ENCODE results near the gene C1QTNF12. TPM values are rescaled to one million over a fixed set of nuclear protein-coding genes. Genes with fewer than 3 reads are reported as not detected.

The C1QTNF12 gene, protein sequence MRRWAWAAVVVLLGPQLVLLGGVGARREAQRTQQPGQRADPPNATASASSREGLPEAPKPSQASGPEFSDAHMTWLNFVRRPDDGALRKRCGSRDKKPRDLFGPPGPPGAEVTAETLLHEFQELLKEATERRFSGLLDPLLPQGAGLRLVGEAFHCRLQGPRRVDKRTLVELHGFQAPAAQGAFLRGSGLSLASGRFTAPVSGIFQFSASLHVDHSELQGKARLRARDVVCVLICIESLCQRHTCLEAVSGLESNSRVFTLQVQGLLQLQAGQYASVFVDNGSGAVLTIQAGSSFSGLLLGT
- 1 to 10 TPM; 1.8 to 2.2 TPM for total RNA-seq

DNA sequence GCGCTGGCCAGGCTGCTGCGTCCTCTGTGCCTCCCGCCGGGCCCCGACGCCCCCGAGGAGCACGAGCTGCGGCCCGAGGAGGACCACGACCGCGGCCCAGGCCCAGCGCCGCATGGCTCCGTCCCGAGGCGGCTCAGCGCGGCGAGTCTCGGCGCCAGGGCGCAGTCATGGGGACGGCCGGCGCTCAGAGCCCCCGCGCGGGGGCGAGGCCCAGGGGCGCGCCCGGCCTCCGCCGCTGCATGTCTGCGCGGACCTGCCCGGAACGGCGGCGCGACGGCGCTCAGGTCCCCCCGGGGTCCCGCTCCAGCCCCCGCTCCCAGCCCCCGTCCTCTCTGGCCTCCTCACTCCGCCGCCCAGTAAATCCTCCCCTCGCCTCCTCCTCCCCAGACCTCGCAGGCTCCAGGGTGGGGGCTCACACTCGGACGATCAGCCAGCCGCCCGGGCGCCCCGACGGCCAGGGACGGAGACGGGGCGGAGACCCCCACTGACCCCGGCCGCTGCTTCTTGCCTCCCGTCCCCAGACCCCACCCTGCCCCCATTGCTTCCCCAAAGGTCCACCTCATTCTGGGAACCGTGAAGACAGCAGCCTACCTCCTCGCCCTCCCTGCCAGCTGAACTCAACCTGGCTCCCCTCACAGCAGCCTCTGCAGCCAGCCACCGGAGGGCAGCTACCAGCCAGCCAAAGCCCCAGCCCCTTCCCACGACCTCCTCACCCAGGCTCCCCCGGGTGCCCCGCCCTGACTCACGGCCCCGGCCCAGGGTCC is at the start of gene C1QTNF12:
Gene C1QTNF12, minus strand, starts transcription at position 146 of the 764 bp plus-strand sequence. Its CDS starts 32 bp downstream, at position 114.
- peaks cover 3% of the 10 kb centered on the region for H3K36me3 Mint-ChIP-seq (ENCODE audit: low read depth)
- H3K9me3 Mint-ChIP-seq (ENCODE audit: insufficient read depth) = no peaks in the 10 kb centered on the region
- no peak within 1 kb of the TSS for H3K4me3 Mint-ChIP-seq
- ChIA-PET CTCF (no interaction called here), POLR2A (no interaction called here)
- peaks cover 6% of the 10 kb centered on the region for H3K27me3 Mint-ChIP-seq (ENCODE audit: low read depth)
- no peak for ATAC-seq
- no peak for DNase-seq
- H3K4me1 Mint-ChIP-seq (ENCODE audit: low read depth) = peaks cover 16% of the 10 kb centered on the region
- no peak within 1 kb of the TSS for H3K27ac Mint-ChIP-seq

DNA sequence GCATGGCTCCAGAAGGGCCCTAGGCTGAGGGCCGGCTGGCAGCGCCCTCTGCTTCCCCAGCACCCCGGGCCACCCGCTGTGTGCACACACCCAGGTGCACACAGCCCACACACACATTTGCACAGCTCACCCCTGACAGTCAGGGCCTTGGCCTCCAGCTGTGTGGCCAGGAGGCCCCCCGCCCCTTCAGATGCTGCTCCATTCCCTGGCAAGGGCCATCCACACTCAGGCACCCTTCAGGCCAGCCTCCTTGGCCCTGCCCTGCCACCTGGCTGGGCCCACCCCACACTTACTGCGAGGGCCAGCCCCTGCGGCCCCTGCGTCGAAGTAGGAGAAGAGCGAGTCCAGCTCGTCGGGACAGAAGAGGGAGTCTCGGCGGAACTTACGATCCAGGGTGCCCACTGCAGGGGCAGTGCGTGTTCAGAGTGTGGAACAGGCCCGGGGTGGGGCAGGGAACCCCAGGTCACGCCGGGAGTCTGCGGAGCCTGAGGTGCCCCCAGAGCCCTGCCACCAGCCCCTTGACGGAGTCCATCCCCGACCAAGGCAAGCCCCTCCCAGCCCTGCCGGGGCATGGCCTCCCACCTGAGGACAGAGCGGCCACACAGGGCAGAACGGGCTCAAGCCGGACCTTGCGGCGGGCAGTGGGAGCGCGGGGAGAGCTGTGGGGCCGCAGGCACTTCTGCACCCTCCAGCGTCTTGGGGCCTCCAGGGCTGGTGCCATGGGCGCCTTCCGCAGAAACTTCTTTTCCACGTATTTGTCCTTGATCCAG is 48.8 kb upstream of the C1QTNF12 start:
- no peak overlapping the region for H3K4me3 Mint-ChIP-seq
- ATAC-seq = no peak
- POLR2A ChIA-PET = no interaction called here
- CTCF ChIA-PET = no interaction called here
- no peaks in the 10 kb centered on the region for H3K27me3 Mint-ChIP-seq (ENCODE audit: low read depth)
- no peak for DNase-seq
- H3K27ac Mint-ChIP-seq = no peak overlapping the region
- peaks cover 4% of the 10 kb centered on the region for H3K36me3 Mint-ChIP-seq (ENCODE audit: low read depth)
- H3K4me1 Mint-ChIP-seq (ENCODE audit: low read depth) = peaks cover 6% of the 10 kb centered on the region
- no peaks in the 10 kb centered on the region for H3K9me3 Mint-ChIP-seq (ENCODE audit: insufficient read depth)

DNA sequence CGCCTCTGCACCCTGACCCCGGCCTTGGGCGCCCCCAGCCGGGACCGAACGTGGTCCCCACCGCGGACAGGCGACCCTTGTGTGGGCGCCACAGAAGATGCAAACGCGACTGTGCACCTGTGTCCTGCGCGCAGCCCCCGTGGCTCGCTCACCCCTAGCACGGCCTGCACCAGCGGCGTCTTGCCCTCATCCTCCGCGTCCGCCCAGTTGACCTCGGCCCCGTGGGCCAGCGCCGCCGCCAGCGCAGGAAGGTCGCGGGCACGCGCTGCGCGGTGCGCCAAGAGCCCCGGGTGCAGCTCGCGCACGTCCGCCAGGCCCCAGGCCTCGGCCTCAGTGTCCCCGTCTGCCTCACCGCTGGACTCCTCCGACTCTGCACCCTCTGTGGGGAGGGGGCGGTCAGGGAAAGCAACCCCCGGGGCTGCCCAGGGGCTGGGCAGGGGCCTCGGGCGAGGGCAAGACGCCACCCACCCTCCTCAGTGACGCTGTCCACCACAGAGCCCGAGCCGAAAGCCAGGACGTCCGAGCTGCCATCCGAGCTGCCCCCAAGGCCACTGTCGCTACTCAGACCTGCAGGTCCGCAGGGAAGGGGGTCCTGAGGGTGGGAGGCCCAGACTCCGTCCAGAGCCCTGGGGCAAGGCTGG is 47.8 kb upstream of the C1QTNF12 start:
- H3K36me3 Mint-ChIP-seq (ENCODE audit: low read depth) = peaks cover 4% of the 10 kb centered on the region
- peaks cover 6% of the 10 kb centered on the region for H3K4me1 Mint-ChIP-seq (ENCODE audit: low read depth)
- no peak overlapping the region for H3K27ac Mint-ChIP-seq
- H3K4me3 Mint-ChIP-seq = no peak overlapping the region
- H3K27me3 Mint-ChIP-seq (ENCODE audit: low read depth) = no peaks in the 10 kb centered on the region
- no peaks in the 10 kb centered on the region for H3K9me3 Mint-ChIP-seq (ENCODE audit: insufficient read depth)
- DNase-seq (no peak), ATAC-seq (no peak)
- ChIA-PET CTCF (no interaction called here), POLR2A (no interaction called here)

DNA sequence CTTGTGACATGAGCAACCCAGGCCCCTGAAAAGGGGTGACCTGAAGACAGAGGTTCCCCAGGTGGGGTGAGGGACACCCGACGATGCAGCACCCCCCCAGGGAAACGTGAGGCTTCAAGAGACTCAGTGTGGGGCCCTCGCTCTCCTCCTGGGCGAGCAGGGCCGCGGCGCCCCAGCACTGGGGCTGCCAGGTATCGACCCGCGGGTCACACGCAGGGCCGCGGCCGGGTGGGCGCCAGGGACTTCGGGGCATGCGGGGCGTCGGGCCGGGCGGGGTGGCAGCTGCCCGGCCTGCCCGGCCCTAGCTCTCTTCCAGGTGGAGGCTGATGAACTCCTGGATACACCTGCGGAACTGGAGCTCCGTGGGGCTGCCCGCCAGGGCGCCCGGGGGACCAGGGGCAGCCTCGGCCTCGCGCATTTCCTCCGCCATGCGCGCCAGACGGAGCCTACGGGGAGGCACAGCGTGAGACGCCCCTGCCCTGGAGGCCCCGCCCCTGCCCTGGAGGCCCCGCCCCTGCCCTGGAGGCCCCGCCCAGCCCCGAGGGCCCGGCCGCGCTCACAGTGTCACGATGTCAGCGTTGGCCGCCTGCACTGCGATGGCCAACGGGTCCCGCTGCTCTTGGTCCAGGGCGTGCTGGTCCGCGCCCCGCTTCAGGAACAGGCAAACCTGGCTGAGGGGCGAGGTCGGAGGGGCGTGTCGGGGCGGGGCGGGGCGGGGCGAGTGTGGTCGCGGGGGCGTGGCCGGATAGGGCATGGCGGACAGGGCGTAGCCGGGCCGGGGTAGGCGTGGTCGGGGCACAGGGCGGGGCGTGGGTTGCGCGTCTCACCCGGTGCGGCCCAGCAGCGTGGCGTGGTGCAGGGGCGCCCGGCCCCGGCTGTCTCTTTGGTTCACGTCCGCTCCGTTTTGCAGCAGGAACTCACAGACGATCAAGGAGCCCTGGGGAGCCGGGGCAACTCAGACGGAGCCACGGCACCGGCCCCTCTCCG is 47.0 kb upstream of the C1QTNF12 start:
- peaks cover 6% of the 10 kb centered on the region for H3K4me1 Mint-ChIP-seq (ENCODE audit: low read depth)
- H3K27me3 Mint-ChIP-seq (ENCODE audit: low read depth) = no peaks in the 10 kb centered on the region
- peaks cover 4% of the 10 kb centered on the region for H3K36me3 Mint-ChIP-seq (ENCODE audit: low read depth)
- no peak overlapping the region for H3K4me3 Mint-ChIP-seq
- ATAC-seq = peak; percentile 20
- no peak overlapping the region for H3K27ac Mint-ChIP-seq
- POLR2A ChIA-PET = no interaction called here
- CTCF ChIA-PET = no interaction called here
- no peak for DNase-seq
- no peaks in the 10 kb centered on the region for H3K9me3 Mint-ChIP-seq (ENCODE audit: insufficient read depth)

DNA sequence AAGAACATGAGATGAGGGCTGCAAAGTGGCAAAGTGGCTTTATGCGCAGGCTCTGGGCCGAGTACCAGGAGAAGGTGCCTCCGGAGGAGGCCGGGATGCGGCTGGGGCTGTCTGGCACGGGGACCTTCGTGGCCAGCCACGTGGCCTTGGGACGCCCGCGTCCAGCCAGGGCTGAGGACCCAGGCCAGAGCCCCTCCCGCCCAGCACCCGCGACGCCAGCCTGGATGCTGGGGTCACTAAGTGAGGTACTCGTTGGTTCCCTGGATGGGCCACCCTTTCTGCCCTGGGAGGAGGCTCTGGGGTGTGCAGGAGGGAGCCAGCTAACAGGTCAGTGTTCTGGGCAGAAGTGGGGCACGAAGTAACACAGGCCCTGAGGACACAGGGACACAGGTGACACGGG is 46.3 kb upstream of the C1QTNF12 start:
- ChIA-PET POLR2A (no interaction called here), CTCF (interaction anchor here (1.1 to 3.2 kb wide), 3 partner anchors 42 to 176 kb away, joined by 4 to 61 read pairs (median 6); no protein-coding TSS in a partner anchor)
- peaks cover 6% of the 10 kb centered on the region for H3K4me1 Mint-ChIP-seq (ENCODE audit: low read depth)
- no peak overlapping the region for H3K4me3 Mint-ChIP-seq
- peaks cover 4% of the 10 kb centered on the region for H3K36me3 Mint-ChIP-seq (ENCODE audit: low read depth)
- ATAC-seq = no peak
- no peaks in the 10 kb centered on the region for H3K27me3 Mint-ChIP-seq (ENCODE audit: low read depth)
- no peaks in the 10 kb centered on the region for H3K9me3 Mint-ChIP-seq (ENCODE audit: insufficient read depth)
- H3K27ac Mint-ChIP-seq = no peak overlapping the region
- DNase-seq = no peak

DNA sequence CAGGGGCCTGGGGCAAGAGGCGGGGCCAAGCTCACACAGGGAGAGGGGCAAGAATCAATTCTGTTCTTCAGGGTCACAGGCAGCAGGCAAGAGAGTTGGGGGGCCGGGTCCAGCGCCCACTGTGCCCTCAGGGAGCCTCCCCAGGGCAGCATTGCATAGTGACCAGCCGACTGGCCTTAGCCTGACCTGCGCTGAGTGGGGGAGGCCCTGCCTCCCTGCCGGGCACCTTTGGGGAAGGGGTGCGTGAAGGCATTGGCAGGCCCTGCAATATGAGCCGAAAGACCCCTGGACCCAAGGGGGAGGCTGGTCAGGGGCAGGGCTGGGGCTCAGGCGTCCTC is 45.9 kb upstream of the C1QTNF12 start:
- H3K9me3 Mint-ChIP-seq (ENCODE audit: insufficient read depth) = no peaks in the 10 kb centered on the region
- no peak for DNase-seq
- H3K4me3 Mint-ChIP-seq = no peak overlapping the region
- no peaks in the 10 kb centered on the region for H3K27me3 Mint-ChIP-seq (ENCODE audit: low read depth)
- peaks cover 4% of the 10 kb centered on the region for H3K36me3 Mint-ChIP-seq (ENCODE audit: low read depth)
- peaks cover 6% of the 10 kb centered on the region for H3K4me1 Mint-ChIP-seq (ENCODE audit: low read depth)
- no peak for ATAC-seq
- no peak overlapping the region for H3K27ac Mint-ChIP-seq
- CTCF ChIA-PET = interaction anchor here (0.5 to 3.2 kb wide), 12 partner anchors 13 to 309 kb away, joined by 3 to 61 read pairs (median 4); partner anchors contain the start of gene UBE2J2
- POLR2A ChIA-PET = no interaction called here

DNA sequence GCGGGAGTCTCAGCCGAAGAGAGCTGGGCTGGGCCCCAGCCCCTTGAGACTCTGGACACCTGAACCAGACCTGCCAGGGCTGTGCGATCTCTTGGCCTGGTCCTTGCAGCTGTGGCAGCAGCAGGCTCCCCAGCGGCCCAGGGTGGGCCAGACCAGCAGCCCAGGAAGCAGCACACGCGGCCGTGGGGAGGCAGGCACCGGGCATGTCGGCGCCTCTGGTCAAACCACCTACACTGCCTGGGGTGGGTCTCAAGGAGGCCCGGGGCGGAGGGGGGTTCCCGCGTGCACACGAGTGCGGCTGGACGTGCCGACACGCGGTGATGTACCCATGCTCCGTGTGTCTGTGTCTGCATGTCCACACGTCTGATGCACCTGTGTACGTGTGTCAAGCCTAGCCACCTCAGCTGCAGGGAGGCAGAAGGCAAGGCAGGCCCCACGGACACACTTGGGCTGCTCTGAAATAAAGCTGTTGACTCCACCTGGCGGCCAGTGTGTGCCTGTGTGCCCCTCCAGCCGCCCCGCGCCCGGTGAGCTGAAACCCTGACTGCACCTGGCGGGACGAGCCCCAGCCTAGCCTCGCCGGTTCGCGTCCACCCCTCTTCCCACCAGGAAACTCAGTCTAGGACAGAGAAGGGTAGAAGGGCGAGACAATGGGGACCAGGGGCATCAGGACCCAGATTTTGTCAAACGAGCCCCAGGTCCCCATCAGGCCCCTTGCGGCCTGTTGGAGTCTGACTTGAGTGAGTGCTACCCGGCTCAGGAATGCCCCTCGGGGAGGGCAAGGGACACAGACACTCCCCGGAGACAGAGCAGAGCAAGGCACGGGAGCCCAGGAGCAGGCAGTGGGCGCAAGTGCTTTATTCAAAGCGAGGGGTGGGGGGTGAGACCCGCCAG is 45.3 kb upstream of the C1QTNF12 start:
- H3K27ac Mint-ChIP-seq = no peak overlapping the region
- ChIA-PET POLR2A (no interaction called here), CTCF (interaction anchor here (0.5 to 3.2 kb wide), 12 partner anchors 14 to 308 kb away, joined by 3 to 61 read pairs (median 4); partner anchors contain the start of gene UBE2J2)
- peaks cover 4% of the 10 kb centered on the region for H3K36me3 Mint-ChIP-seq (ENCODE audit: low read depth)
- peak; percentile 78 for DNase-seq
- H3K9me3 Mint-ChIP-seq (ENCODE audit: insufficient read depth) = no peaks in the 10 kb centered on the region
- H3K4me3 Mint-ChIP-seq = no peak overlapping the region
- H3K4me1 Mint-ChIP-seq (ENCODE audit: low read depth) = peaks cover 6% of the 10 kb centered on the region
- ATAC-seq = peak; percentile 87
- no peaks in the 10 kb centered on the region for H3K27me3 Mint-ChIP-seq (ENCODE audit: low read depth)

DNA sequence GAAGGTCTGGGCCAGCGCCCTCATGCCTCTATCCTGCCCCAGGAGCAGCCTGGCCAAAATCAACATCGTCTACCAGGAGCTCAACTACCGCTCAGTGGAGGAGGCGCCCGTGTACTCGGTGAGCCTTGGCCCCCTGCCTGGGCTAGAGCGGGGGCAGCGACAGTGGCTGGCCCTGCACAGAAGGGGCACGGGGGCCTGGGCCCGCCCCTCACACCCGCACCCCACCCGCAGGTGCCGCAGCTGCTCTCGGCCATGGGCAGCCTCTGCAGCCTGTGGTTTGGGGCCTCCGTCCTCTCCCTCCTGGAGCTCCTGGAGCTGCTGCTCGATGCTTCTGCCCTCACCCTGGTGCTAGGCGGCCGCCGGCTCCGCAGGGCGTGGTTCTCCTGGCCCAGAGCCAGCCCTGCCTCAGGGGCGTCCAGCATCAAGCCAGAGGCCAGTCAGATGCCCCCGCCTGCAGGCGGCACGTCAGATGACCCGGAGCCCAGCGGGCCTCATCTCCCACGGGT is 44.6 kb upstream of the C1QTNF12 start:
- ChIA-PET POLR2A (no interaction called here), CTCF (interaction anchor here (1.1 to 3.2 kb wide), 7 partner anchors 17 to 308 kb away, joined by 4 to 61 read pairs (median 4); partner anchors contain the start of gene UBE2J2)
- Mint-ChIP-seq H3K27me3 (ENCODE audit: low read depth) (no peaks in the 10 kb centered on the region), H3K4me3 (no peak overlapping the region), H3K4me1 (ENCODE audit: low read depth) (peaks cover 6% of the 10 kb centered on the region), H3K27ac (no peak overlapping the region), H3K9me3 (ENCODE audit: insufficient read depth) (no peaks in the 10 kb centered on the region), H3K36me3 (ENCODE audit: low read depth) (peaks cover 4% of the 10 kb centered on the region)
- DNase-seq = no peak
- no peak for ATAC-seq

DNA sequence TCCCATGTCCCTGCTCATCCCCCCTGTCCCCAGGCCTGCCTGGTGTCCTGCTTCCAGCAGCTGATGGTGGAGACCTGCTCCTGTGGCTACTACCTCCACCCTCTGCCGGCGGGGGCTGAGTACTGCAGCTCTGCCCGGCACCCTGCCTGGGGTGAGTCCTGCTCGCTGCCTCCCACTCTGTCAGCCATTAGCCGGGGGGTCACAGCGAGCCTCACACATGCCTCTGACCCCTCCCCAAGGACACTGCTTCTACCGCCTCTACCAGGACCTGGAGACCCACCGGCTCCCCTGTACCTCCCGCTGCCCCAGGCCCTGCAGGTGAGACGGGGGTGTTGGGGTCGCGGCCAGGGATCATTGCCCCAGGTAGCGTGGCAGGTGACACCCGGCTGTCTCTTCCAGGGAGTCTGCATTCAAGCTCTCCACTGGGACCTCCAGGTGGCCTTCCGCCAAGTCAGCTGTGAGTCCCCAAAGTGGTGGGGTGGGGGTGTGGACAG is 43.8 kb upstream of the C1QTNF12 start:
- Mint-ChIP-seq H3K36me3 (ENCODE audit: low read depth) (peaks cover 4% of the 10 kb centered on the region), H3K9me3 (ENCODE audit: insufficient read depth) (no peaks in the 10 kb centered on the region), H3K4me3 (no peak overlapping the region), H3K27ac (no peak overlapping the region), H3K4me1 (ENCODE audit: low read depth) (peaks cover 6% of the 10 kb centered on the region), H3K27me3 (ENCODE audit: low read depth) (no peaks in the 10 kb centered on the region)
- CTCF ChIA-PET = interaction anchor here (1.3 to 3.2 kb wide), 2 partner anchors 16 to 168 kb away, joined by 4 to 61 read pairs; no protein-coding TSS in a partner anchor
- peak; percentile 48 for ATAC-seq
- POLR2A ChIA-PET = no interaction called here
- DNase-seq = peak; percentile 76

All from activated CD8-positive, alpha-beta T cell treated with anti-CD3 and anti-CD28 coated beads, Interleukin-2, amount 10 ng/mL, durations not matched to agents 7 days and 5 days (primary cell).